Bone marrow (tissue), 2 donors: Measurements from ENCODE around the gene PPP1R37.
A peak's percentile ranks its signal among the peaks of the same experiment; 100 is the strongest.

Source experiments
- DNase-seq, 2 donors: peaks; one replicate each; lab custom pipeline; 2025; lab: John Stamatoyannopoulos, UW

The PPP1R37 gene

GRCh38 chr19:45152504-45153338, 59.7 kb downstream of the PPP1R37 start:
- no peak for DNase-seq

DNA sequence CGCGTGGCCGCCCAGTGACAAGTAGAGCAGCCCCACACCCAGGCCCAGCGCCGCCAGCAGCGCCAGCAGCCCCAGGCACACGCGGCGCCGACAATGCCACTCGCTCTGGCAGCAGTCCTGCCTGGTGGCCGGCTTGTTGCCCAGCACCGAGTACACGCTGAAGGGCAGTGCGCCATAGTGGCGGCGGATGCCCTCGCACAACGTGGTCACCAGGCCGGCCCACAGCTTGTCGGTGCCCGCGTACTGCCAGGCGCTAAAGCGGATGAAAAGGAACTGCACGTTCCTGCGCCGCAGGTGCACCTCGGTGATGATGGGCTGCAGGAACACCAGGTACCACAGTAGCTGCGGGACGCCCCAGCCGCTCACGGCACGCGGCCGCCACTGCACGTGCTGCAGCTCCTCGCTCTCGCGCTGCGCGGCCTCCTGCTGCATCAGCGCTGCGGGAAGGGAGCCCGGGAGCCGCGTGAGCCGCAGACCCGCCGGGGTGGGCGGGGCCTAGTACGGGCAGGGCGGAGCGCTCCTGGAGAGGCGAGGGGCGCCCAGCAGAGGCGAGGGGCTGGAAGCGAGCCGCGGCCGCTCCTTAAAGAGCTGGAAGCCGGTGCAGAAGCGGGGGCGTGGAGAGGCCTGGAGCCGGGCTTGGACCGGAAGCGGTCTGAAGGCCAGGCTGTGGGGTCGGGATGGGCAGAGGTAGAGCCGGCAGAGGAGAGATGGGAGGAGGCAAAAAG, 60.5 kb downstream of the PPP1R37 start:
- DNase-seq: no peak

DNA sequence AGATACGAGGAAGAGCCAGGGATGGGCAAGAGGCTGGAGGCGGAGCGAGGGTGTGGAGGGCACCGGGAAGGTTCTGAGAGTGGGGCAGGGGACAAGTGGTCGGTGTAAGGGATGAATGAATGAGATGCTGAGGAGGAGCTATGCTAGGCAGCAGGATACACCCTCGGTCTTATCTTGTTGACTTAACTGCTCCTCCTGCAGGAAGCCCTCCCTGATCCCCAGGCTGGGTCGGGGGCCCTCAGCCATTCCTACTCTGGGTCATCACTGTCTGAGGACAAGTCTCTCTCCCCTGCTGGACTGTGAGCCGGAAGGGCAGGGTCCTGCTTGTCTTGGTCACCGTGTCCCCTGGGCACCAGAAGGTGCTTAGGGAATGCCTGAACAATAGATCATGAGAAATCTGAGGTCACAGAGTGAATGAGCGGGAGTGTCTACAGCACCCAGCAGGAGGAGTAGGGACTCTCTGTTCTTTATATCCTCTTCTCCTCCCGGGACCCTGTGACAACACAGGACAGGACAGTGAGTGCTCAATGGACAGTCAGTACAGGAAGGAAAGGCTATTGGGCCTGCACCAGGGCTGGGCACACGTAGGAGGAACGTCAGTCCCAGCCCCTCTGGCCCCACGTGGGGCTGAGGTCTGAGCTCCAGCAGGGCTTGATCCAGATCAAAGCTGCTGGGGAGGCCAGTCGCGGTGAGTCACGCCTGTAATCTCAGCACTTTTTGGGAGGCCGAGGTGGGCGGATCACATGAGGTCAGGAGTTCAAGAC, 61.3 kb downstream of the PPP1R37 start:
- no peak for DNase-seq

DNA sequence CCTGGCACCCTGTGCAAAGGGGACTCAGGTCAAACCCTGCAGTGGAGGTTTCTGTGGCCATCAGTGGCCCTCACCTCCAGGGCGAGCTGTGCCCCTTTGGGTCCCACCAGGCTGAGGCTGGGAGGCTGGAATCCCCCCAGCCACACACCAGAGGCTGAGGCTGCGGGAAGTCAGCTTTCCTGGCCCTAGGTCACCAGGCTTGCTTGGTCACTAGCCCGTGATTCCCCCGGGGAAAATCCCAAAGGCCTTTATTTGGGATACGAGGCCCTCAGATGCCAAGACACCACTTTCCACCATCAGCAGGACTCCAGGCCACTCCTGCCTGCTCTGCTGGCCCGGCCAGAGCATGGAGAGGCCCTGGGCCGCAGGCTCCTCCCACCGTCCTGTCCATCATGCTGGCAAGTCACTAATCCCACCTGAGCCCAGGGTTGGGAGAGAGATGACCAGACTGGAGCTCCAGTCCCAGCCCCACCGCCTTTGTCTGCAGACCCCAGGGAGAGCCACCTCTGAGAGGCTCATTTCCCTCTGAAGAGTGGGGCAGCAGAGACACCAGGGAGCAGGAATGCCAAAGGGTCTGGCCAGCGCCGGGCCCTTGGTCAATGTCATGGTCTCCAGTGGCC, 63.1 kb downstream of the PPP1R37 start:
- no peak for DNase-seq

DNA sequence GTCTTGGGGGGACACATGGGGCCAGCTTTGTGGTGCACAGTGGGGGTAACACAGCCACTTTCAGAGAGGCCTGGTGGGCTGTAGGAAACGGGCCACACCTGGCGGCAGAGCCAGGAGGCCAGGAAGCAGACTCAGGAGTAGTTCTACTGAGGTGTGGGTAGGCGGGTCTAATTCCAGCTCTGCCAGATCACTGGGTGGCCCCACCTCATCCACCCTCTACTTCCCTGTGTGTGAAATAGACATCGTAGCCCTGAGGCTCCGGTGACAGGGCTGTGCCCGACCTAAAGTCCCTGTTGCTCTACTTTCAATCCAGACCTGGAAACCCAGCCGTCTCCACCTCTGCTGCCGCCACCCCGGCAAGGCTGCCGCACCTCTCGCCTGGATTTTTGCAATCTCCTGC, 63.8 kb downstream of the PPP1R37 start:
- no peak for DNase-seq

- no peak for DNase-seq
Measured at GRCh38 chr19:45158503-45159209, 65.7 kb downstream of the PPP1R37 start.

- DNase-seq: no peak
Measured at GRCh38 chr19:45159210-45159970, 66.4 kb downstream of the PPP1R37 start.

GRCh38 chr19:45159971-45160324, 67.0 kb downstream of the PPP1R37 start:
- no peak for DNase-seq

DNA sequence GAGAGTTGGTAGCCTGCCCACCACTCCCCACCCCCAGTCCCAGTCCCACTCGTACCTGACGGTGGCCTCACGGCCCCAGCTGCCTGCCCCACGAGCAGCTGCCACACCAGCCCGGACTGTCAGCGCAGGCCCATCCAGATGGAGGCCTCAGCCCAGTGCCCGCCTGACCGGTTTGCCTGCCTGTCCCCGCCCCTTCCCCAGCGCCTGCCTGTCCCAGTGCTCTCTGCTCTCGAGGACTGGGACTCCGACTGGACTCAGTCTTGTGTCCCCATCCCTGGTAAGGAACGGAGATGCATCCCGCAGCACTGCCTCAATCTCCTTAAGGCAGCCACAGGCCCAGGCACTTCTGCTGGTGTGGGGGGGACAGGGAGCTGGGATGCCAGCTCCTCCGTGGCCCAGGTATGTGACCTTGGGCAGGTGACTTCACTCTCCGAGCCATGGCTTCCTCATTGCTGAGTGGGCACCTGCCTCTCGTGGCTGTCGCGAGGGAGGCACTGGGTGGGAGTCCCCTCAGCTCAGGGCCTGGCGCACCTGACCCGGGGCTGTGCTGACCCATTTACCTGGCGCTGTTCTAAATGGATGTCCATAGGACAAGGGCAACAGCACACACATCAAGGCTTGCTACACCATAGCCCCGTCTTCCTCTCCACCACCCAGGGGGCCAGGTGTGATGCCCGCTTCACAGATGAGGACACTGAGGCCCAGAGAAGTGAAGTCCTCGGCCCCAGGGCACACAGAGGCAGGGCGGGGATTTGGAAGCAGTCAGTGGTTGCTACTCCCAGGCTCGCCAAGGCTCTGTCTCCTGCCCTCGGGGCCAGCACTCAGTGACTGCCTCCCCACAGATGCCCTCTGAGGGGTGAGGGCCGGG, 68.1 kb downstream of the PPP1R37 start, which contains the start of gene NKPD1:
Gene NKPD1, minus strand, starts transcription at position 113 of the 868 bp plus-strand sequence. CDS start 832 bp downstream, outside the sequence.
- DNase-seq: no peak

GRCh38 chr19:45161738-45162607, 69.0 kb downstream of the PPP1R37 start:
- no peak for DNase-seq

DNA sequence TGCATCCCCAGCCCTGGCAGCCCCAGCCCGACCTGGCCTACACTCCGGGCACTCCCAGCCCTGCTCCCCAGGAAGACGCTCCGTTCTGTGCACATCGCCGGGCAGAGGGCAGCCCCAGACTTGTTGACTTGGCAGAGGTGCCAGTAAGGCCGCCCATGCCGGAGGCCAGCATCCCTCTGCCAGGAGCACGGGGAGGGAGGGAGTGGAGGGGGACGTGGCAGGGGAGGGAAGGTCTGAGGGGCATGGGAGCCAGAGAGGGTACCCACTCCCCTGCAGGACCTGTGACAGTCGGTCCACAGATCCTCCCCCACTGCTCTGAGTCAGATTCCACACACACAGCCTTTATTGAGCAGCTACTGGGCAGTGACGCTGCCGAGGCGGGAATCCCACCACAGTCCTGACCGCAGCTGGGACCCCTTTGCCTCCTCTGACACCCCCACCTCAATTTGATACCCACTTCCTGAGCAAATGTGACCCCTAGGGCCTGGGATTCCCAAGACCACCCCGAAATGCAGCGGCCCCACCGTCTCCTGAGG, 69.7 kb downstream of the PPP1R37 start:
- DNase-seq: no peak

GRCh38 chr19:45163156-45163555, 70.2 kb downstream of the PPP1R37 start:
- DNase-seq: no peak

DNA sequence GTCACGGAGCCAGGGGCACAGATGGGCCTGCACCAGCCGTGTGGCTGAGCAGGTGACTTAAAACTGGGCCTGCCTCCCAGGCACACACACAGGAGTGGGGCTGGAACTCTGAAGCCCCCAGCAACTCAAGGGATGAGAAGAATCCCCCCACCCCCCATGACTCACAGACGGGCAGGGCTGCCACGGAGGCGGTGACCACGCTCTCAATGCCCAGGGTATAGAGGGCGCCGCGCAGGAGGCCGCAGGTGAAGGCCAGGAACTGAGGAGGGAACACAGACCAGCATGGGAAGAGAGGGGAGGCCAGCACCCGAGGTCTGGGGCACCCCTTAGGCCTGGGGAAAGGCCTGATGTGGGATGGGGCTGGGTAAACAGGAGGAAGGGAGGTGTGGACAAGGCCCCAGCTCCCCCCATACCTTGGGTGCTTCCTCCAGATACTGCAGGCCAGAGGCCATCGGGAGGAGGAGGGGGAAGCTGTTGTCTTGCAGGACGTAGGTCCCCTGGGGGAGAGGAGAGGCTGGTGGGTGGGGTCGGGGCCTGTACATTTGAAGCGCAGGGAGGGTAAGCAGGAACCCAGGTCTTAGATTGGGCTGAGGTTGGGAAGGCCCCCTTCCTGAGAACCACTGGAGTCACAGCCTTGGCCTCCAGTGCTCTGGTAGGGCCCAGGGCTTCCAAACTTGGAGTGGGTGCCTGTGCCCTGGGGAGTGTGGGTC, 70.9 kb downstream of the PPP1R37 start:
- DNase-seq: no peak

DNA sequence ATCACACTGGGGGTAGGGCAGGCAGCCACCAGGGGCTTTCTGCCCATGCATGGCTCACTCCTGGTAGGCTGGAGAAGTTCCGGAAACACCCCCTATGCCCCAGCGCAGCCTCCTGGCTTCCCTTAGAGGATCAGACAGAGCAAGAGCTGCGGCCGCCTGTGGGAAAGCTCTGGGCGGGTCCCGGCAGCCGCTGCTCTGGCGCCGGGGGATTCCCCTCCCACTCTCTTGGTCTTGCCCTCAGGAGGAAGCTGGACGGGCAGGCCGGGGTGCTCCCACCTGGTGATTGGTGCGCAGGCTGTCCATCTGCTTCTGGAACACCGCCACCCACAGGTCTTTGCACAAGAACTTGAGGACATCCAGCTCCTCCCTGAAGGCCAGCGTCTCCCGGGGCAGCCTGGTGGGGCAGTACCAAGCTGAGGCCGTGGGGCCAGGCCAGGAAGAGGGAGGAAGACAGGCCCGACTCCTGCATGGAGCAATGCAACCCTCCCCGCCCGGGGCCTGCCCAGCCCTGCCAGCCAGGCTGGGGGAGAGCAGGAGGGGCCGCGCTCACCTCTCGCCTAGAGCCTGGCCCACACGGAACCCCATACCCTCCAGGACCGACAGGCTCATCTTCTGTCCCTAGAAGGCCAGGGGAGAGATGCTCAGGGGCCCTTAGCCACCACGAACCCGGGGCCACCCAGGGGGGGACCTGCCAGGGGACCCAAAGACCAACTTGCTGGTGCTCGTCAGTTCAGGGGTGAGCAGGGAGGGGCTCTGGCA, 71.8 kb downstream of the PPP1R37 start:
- DNase-seq: peak; percentile 24 to 45

DNA sequence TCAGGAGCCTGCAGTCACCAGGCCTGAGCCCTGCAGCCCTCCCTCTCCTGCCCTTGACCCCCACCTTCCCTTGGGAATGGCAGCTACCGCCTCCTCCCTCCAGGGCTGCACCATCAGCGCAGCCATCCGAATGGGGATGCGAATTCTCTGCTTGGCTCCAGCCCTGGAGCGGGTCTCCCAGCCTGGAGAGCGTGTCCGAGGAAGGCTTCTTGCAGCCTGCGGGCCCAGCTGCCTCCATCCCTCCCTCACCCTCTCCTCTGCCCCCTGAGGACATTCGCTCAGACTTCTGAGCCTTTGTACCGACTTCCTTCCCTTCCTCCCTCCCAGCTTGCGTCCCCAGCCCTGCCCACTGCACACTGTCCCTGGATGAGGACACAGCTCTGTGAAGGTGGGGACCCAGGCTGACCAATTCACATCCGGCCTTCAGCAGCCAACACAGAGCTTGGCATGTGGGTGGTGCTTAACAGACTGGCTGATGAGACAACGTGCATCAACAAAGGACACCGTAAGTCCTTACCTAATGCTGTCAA, 73.8 kb downstream of the PPP1R37 start:
- DNase-seq: no peak

DNA sequence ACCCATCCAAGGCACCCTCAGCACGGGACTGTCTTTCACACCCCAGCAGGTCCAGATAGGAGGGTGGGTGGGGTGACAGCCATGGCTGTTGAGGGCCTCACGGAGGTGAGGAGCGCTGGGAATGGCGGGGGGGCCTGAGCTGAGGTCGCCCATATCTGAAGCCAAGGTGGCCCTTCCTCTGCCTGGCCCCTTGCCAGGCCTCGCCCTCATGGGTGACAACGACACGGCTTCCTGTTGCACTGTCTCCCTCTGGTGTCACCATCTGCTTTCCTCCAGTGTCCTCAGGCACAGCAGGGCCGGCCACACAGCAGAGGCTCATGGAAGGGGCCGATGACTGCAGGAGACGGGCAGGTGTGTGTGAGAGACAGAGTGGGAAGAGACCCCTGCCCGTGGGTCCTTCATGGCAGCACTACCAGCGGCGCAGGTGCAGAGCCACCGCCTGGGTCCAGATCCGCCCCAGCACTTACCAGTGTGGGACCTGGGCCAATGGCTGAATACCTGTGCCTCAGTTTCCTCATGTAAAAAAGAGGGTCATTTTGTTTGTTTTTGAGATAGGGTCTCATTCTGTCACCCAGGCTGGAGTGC, 75.9 kb downstream of the PPP1R37 start:
- no peak for DNase-seq
